HEK293 (cell line): ENCODE data around the gene STX11.

Experiments used
- CTCF ChIA-PET: fragments of 350-600 bp; formaldehyde crosslinking; extraction: SDS; loops from one replicate; lab custom pipeline; 2021; ENCODE audit warnings: antibody characterized with exemption; lab: Yijun Ruan, JAX
- POLR2A ChIA-PET: fragments of 300-600 bp; formaldehyde crosslinking; extraction: SDS; loops from one replicate; lab custom pipeline; 2020; ENCODE audit warnings: antibody characterized with exemption, inconsistent platforms; lab: Yijun Ruan, JAX
- H3K27ac ChIP-seq: fragments of 200-500 bp; sonication (Bioruptor generic); 2 replicates; pipeline ENCODE4 v1.5.1; 2014; ENCODE audit warnings: low read depth, low read length, control low read depth, inconsistent platforms; ENCODE audit errors: extremely low read depth
- H3K36me3 ChIP-seq, 2 experiments: fragments of 200-500 bp in 1 of 2; sonication (Bioruptor generic) in 1 of 2; 1 replicate in 1 of 2; 2 replicates in 1 of 2; pipeline ENCODE4 v1.5.1; 2014 to 2017; ENCODE audit warnings: inconsistent platforms in 2 of 2, low read length in 2 of 2; ENCODE audit not compliant: control insufficient read depth in 2 of 2, insufficient read depth in 1 of 2
- H3K4me1 ChIP-seq: fragments of 200-500 bp; sonication (Bioruptor generic); 2 replicates; pipeline ENCODE4 v1.5.1; 2014; ENCODE audit warnings: mild to moderate bottlenecking, low read length, inconsistent platforms; ENCODE audit not compliant: control insufficient read depth, insufficient read depth
- H3K4me3 ChIP-seq: 2 replicates; pipeline ENCODE4 v1.5.1; 2011; ENCODE audit warnings: low read depth, mild to moderate bottlenecking, control low read depth, low read length, moderate library complexity
- H3K9me3 ChIP-seq: fragments of 200-500 bp; sonication (Bioruptor generic); 2 replicates; pipeline ENCODE4 v1.5.1; 2014; ENCODE audit warnings: low read depth, low read length, inconsistent platforms; ENCODE audit not compliant: control insufficient read depth, insufficient read depth
- ATF2 ChIP-seq: fragments of 450-650 bp; formaldehyde crosslinking; IDR thresholded peaks from 2 replicates; pipeline ENCODE4 v1.5.1; 2016; ENCODE audit warnings: missing biosample characterization, missing genetic modification characterization, low read depth
- BCL11B ChIP-seq: fragments of 450-650 bp; formaldehyde crosslinking; IDR thresholded peaks from 2 replicates; pipeline ENCODE4 v1.5.1; 2016; ENCODE audit warnings: low read depth, missing biosample characterization, missing genetic modification characterization
- CTCF ChIP-seq: fragments of 450-650 bp; formaldehyde crosslinking; IDR thresholded peaks from 2 replicates; pipeline ENCODE4 v1.5.1; 2016; ENCODE audit warnings: missing biosample characterization, missing genetic modification characterization
- HOXA7 ChIP-seq: sonication (generic); formaldehyde crosslinking; IDR thresholded peaks from 2 replicates; pipeline ENCODE4 v1.8.1; 2022; ENCODE audit warnings: missing genetic modification reagents, borderline replicate concordance
- PRDM4 ChIP-seq: fragments of 450-650 bp; formaldehyde crosslinking; IDR thresholded peaks from 2 replicates; pipeline ENCODE4 v1.5.1; 2017; ENCODE audit warnings: missing biosample characterization, missing genetic modification characterization
- REST ChIP-seq: fragments of 450-650 bp; formaldehyde crosslinking; IDR thresholded peaks from 2 replicates; pipeline ENCODE4 v1.5.1; 2016; ENCODE audit warnings: missing biosample characterization, missing genetic modification characterization
- TCF7L2 ChIP-seq: IDR thresholded peaks from 2 replicates; pipeline ENCODE4 v1.6.1; 2011; ENCODE audit warnings: low read depth, mild to moderate bottlenecking, inconsistent platforms, low read length, moderate library complexity, borderline replicate concordance
- ZBTB20 ChIP-seq: fragments of 450-650 bp; formaldehyde crosslinking; IDR thresholded peaks from 2 replicates; pipeline ENCODE4 v1.5.1; 2016; ENCODE audit warnings: missing biosample characterization, missing genetic modification characterization
- ZBTB6 ChIP-seq: fragments of 450-650 bp; formaldehyde crosslinking; IDR thresholded peaks from 2 replicates; pipeline ENCODE4 v1.5.1; 2017; ENCODE audit warnings: missing biosample characterization, missing genetic modification characterization
- ZFHX2 ChIP-seq: fragments of 450-650 bp; formaldehyde crosslinking; conservative IDR thresholded peaks from 2 replicates; pipeline ENCODE4 v1.5.1; 2016; ENCODE audit warnings: missing biosample characterization, missing genetic modification characterization
- ZNF19 ChIP-seq: fragments of 450-650 bp; formaldehyde crosslinking; IDR thresholded peaks from 2 replicates; pipeline ENCODE4; 2016; ENCODE audit warnings: missing biosample characterization, missing genetic modification characterization, low read depth
- ZNF211 ChIP-seq: fragments of 450-650 bp; formaldehyde crosslinking; IDR thresholded peaks from 2 replicates; pipeline ENCODE4 v1.5.1; 2016; ENCODE audit warnings: low read depth, missing biosample characterization, missing genetic modification characterization
- ZNF223 ChIP-seq: fragments of 450-650 bp; formaldehyde crosslinking; IDR thresholded peaks from 2 replicates; pipeline ENCODE4 v1.5.1; 2016; ENCODE audit warnings: missing biosample characterization, missing genetic modification characterization
- ZNF274 ChIP-seq, 2 experiments: fragments of 200-500 bp in 1 of 2; fragments of 450-650 bp in 1 of 2; sonication (Bioruptor generic) in 1 of 2; formaldehyde crosslinking in 1 of 2; IDR thresholded peaks; 2 replicates each; pipeline versions ENCODE4 v1.5.1 to v1.6.1; 2014 to 2016; ENCODE audit warnings: borderline replicate concordance in 1 of 2, inconsistent platforms in 1 of 2, low read length in 1 of 2, missing biosample characterization in 1 of 2, missing genetic modification characterization in 1 of 2
- ZNF292 ChIP-seq: fragments of 450-650 bp; formaldehyde crosslinking; IDR thresholded peaks from 2 replicates; pipeline ENCODE4 v1.5.1; 2016; ENCODE audit warnings: low read depth, missing biosample characterization, missing genetic modification characterization, borderline replicate concordance
- ZNF48 ChIP-seq: fragments of 450-650 bp; formaldehyde crosslinking; IDR thresholded peaks from 2 replicates; pipeline ENCODE4 v1.5.1; 2016; ENCODE audit warnings: missing biosample characterization, missing genetic modification characterization
- ZNF521 ChIP-seq: fragments of 450-650 bp; formaldehyde crosslinking; IDR thresholded peaks from 2 replicates; pipeline ENCODE4 v1.5.1; 2017; ENCODE audit warnings: missing biosample characterization, mild to moderate bottlenecking, missing genetic modification characterization
- ZNF561 ChIP-seq: fragments of 450-650 bp; IDR thresholded peaks from 2 replicates; pipeline ENCODE4 v1.5.1; 2018; ENCODE audit warnings: missing biosample characterization, missing genetic modification characterization, borderline replicate concordance
- ZNF600 ChIP-seq: fragments of 450-650 bp; formaldehyde crosslinking; IDR thresholded peaks from 2 replicates; pipeline ENCODE4 v1.5.1; 2016; ENCODE audit warnings: missing biosample characterization, missing genetic modification characterization
- ZNF654 ChIP-seq: fragments of 450-650 bp; formaldehyde crosslinking; IDR thresholded peaks from 2 replicates; pipeline ENCODE4 v1.5.1; 2016; ENCODE audit warnings: low read depth, missing biosample characterization, missing genetic modification characterization
- ZNF660 ChIP-seq: fragments of 450-650 bp; IDR thresholded peaks from 2 replicates; pipeline ENCODE4 v1.5.1; 2018; ENCODE audit warnings: missing biosample characterization, mild to moderate bottlenecking, missing genetic modification characterization
- ZNF830 ChIP-seq: fragments of 450-650 bp; IDR thresholded peaks from 2 replicates; pipeline ENCODE4 v1.5.0; 2018; ENCODE audit warnings: missing biosample characterization, missing genetic modification characterization, low read depth, mild to moderate bottlenecking, moderate library complexity
- ZNF837 ChIP-seq: fragments of 450-650 bp; formaldehyde crosslinking; IDR thresholded peaks from 2 replicates; pipeline ENCODE4 v1.5.1; 2016; ENCODE audit warnings: missing biosample characterization, missing genetic modification characterization
- ZSCAN30 ChIP-seq: fragments of 450-650 bp; IDR thresholded peaks from 2 replicates; pipeline ENCODE4 v1.5.1; 2018; ENCODE audit warnings: missing biosample characterization, mild to moderate bottlenecking, missing genetic modification characterization, moderate library complexity
- ZSCAN5A ChIP-seq: fragments of 450-650 bp; formaldehyde crosslinking; IDR thresholded peaks from 2 replicates; pipeline ENCODE4 v1.5.1; 2016; ENCODE audit warnings: missing biosample characterization, missing genetic modification characterization
- ZXDB ChIP-seq: fragments of 450-650 bp; formaldehyde crosslinking; IDR thresholded peaks from 2 replicates; pipeline ENCODE4 v1.5.1; 2016; ENCODE audit warnings: missing biosample characterization, missing genetic modification characterization

Gene STX11

GRCh38 chr6:144104898-144105487, 45.3 kb upstream of the STX11 start:
- Histone ChIP-seq H3K4me3 (no peak overlapping the region), H3K9me3 (no peaks in the 10 kb centered on the region), H3K27ac (no peak overlapping the region), H3K36me3 (no peaks in the 10 kb centered on the region), H3K4me1 (no peaks in the 10 kb centered on the region)
- ChIA-PET POLR2A (no interaction called here), CTCF (interaction anchor here (0.6 to 2.2 kb wide), 15 partner anchors 9 to 1528 kb away, joined by 3 to 16 read pairs (median 4); no protein-coding TSS in a partner anchor)
- no peak for TF ChIP-seq TCF7L2
- no peak for TF ChIP-seq ZSCAN5A (tag by site-specific recombination)
- no peak for TF ChIP-seq BCL11B (tag by site-specific recombination)
- peak; percentile 41; the same call in 1 of the 2 replicates for TF ChIP-seq CTCF (tag by site-specific recombination)
- TF ChIP-seq ZNF600 (tag by site-specific recombination) = peak; percentile 53; the same call in 1 of the 2 replicates
- TF ChIP-seq ZNF211 (tag by site-specific recombination) = no peak
- TF ChIP-seq ZFHX2 (tag by site-specific recombination) = no peak
- no peak for TF ChIP-seq ZNF292 (tag by site-specific recombination)
- TF ChIP-seq ZNF274 (IDR thresholded peaks at IDR 0.05; ENCODE audit: low read length) = no peak
- TF ChIP-seq ZNF274 (tag by site-specific recombination; IDR thresholded peaks at IDR 0.05; ENCODE audit: borderline replicate concordance) = no peak
- 0 out of 2 replicates have a peak, but pooled peaks have one; percentile 18 for TF ChIP-seq ZSCAN30
- TF ChIP-seq ZBTB20 = no peak
- peak; percentile 87 for TF ChIP-seq ZNF654 (tag by site-specific recombination)
- TF ChIP-seq ZNF521 (tag by site-specific recombination) = no peak
- no peak for TF ChIP-seq ZXDB (tag by site-specific recombination)
- no peak for TF ChIP-seq ATF2
- peak; percentile 93 for TF ChIP-seq ZBTB6 (tag by site-specific recombination)
- no peak for TF ChIP-seq HOXA7 (CRISPR knock-in tag)
- no peak for TF ChIP-seq ZNF837 (tag by site-specific recombination)
- no peak for TF ChIP-seq ZNF830 (tag by site-specific recombination)
- TF ChIP-seq ZNF223 = no peak
- 0 out of 2 replicates have a peak, but pooled peaks have one; percentile 40 for TF ChIP-seq ZNF561 (tag by site-specific recombination)
- no peak for TF ChIP-seq ZNF19
- TF ChIP-seq REST (tag by site-specific recombination) = no peak
- no peak for TF ChIP-seq PRDM4 (tag by site-specific recombination)
- peak; percentile 43; the same call in 1 of the 2 replicates for TF ChIP-seq ZNF660 (tag by site-specific recombination)
- TF ChIP-seq ZNF48 (tag by site-specific recombination) = no peak
